DOHH2 (cell line): ENCODE results near the gene SEC61A1.

Source experiments
- H3F3A ChIP-seq: fragments of 200-600 bp; sonication (generic), shearing (Covaris generic); 2 replicates; pipeline ENCODE4 v1.6.0; 2016; ENCODE audit warnings: antibody characterized with exemption, mild to moderate bottlenecking; ENCODE audit not compliant: control insufficient read depth, insufficient read depth
- H3K27ac ChIP-seq: fragments of 200-600 bp; sonication (generic); 2 replicates; pipeline ENCODE4 v1.5.1; 2014; ENCODE audit warnings: low read depth, mild to moderate bottlenecking, low read length, moderate library complexity
- H3K27me3 ChIP-seq: fragments of 200-600 bp; sonication (generic); 2 replicates; pipeline ENCODE4 v1.6.1; 2014; ENCODE audit warnings: mild to moderate bottlenecking, low read length, mixed read lengths; ENCODE audit not compliant: control insufficient read depth
- H3K36me3 ChIP-seq: fragments of 200-600 bp; sonication (generic); 2 replicates; pipeline ENCODE4 v1.6.1; 2014; ENCODE audit warnings: mild to moderate bottlenecking, low read length, moderate library complexity, mixed read lengths; ENCODE audit not compliant: control insufficient read depth
- H3K4me1 ChIP-seq: fragments of 200-600 bp; sonication (generic); 2 replicates; pipeline ENCODE4 v1.6.1; 2014; ENCODE audit warnings: mild to moderate bottlenecking, low read length, mixed read lengths; ENCODE audit not compliant: control insufficient read depth
- H3K4me2 ChIP-seq: fragments of 200-600 bp; sonication (generic); 2 replicates; pipeline ENCODE4 v1.6.0; 2014; ENCODE audit warnings: mild to moderate bottlenecking, low read length, moderate library complexity
- H3K4me3 ChIP-seq: fragments of 200-600 bp; sonication (generic); 2 replicates; pipeline ENCODE4 v1.5.1; 2014; ENCODE audit warnings: mild to moderate bottlenecking, low read length, mixed read lengths
- H3K79me2 ChIP-seq: fragments of 200-600 bp; sonication (generic); 2 replicates; pipeline ENCODE4 v1.6.1; 2014; ENCODE audit warnings: mild to moderate bottlenecking, low read length, mixed read lengths; ENCODE audit not compliant: control insufficient read depth
- H3K9me2 ChIP-seq: fragments of 200-600 bp; sonication (generic); replicated peaks from 2 replicates; pipeline ENCODE4 v1.6.1; 2014; ENCODE audit warnings: mild to moderate bottlenecking, low read length, mixed read lengths; ENCODE audit not compliant: control insufficient read depth
- H3K9me3 ChIP-seq: fragments of 200-600 bp; sonication (generic); 2 replicates; pipeline ENCODE4 v1.6.1; 2014; ENCODE audit warnings: antibody characterized with exemption, low read length, mixed read lengths; ENCODE audit not compliant: control insufficient read depth, insufficient read depth
- H4K20me1 ChIP-seq: fragments of 200-600 bp; sonication (generic); 2 replicates; pipeline ENCODE4 v1.6.0; 2014; ENCODE audit warnings: low read depth, mild to moderate bottlenecking, antibody characterized with exemption, low read length, moderate library complexity; ENCODE audit not compliant: control insufficient read depth, insufficient read depth
- CTCF ChIP-seq: fragments of 200-600 bp; sonication (generic); IDR thresholded peaks from one replicate; pipeline ENCODE4 v1.5.1; 2014; ENCODE audit warnings: antibody characterized with exemption, mild to moderate bottlenecking, low read depth, low read length; ENCODE audit not compliant: poor library complexity, severe bottlenecking
- EZH2phosphoT487 ChIP-seq: fragments of 200-600 bp; sonication (generic); IDR thresholded peaks from 2 replicates; pipeline ENCODE4 v1.6.1; 2017; ENCODE audit warnings: borderline replicate concordance, mild to moderate bottlenecking, antibody characterized with exemption, low read length, moderate library complexity, mixed read lengths

Gene SEC61A1

GRCh38 chr3:128082546-128082945 lies 30.3 kb downstream of the SEC61A1 start:
- H3K36me3 ChIP-seq, result peaks cover 89% of the 10 kb centered on the region
- no peaks in the 10 kb centered on the region for H3K9me3 ChIP-seq
- TF ChIP-seq CTCF (no peak), EZH2phosphoT487 (no peak)
- no peaks in the 10 kb centered on the region for H3K27me3 ChIP-seq
- peaks cover 3% of the 10 kb centered on the region; the same call in 1 of the 2 replicates for H3F3A ChIP-seq
- no peaks in the 10 kb centered on the region for H3K9me2 ChIP-seq
- H4K20me1 ChIP-seq, result peaks cover 2% of the 10 kb centered on the region; the same call in 1 of the 2 replicates
- H3K27ac ChIP-seq, result no peak overlapping the region
- no peak overlapping the region for H3K4me3 ChIP-seq
- H3K4me1 ChIP-seq, result peaks cover 6% of the 10 kb centered on the region
- H3K79me2 ChIP-seq, result no peaks in the 10 kb centered on the region
- H3K4me2 ChIP-seq, result no peak overlapping the region

GRCh38 chr3:128083396-128083795 lies 31.2 kb downstream of the SEC61A1 start:
- H3K9me2 ChIP-seq, result no peaks in the 10 kb centered on the region
- no peaks in the 10 kb centered on the region for H4K20me1 ChIP-seq
- H3K27ac ChIP-seq, result no peak overlapping the region
- H3K36me3 ChIP-seq, result peaks cover 90% of the 10 kb centered on the region
- H3K4me1 ChIP-seq, result no peaks in the 10 kb centered on the region
- H3F3A ChIP-seq, result peaks cover 3% of the 10 kb centered on the region; the same call in 1 of the 2 replicates
- no peaks in the 10 kb centered on the region for H3K79me2 ChIP-seq
- no peaks in the 10 kb centered on the region for H3K9me3 ChIP-seq
- H3K27me3 ChIP-seq, result no peaks in the 10 kb centered on the region
- H3K4me2 ChIP-seq, result no peak overlapping the region
- H3K4me3 ChIP-seq, result no peak overlapping the region
- no peak for TF ChIP-seq EZH2phosphoT487

GRCh38 chr3:128083980-128084674 lies 31.9 kb downstream of the SEC61A1 start:
- Histone ChIP-seq H3K4me3 (no peak overlapping the region), H3K27me3 (no peaks in the 10 kb centered on the region), H3K36me3 (peaks cover 85% of the 10 kb centered on the region), H3K79me2 (peaks cover 1% of the 10 kb centered on the region; the same call in 1 of the 2 replicates), H3F3A (no peaks in the 10 kb centered on the region), H3K27ac (no peak overlapping the region), H3K4me2 (no peak overlapping the region), H3K4me1 (no peaks in the 10 kb centered on the region), H3K9me2 (no peaks in the 10 kb centered on the region), H4K20me1 (no peaks in the 10 kb centered on the region), H3K9me3 (no peaks in the 10 kb centered on the region)
- TF ChIP-seq EZH2phosphoT487 (no peak), CTCF (no peak)

GRCh38 chr3:128084675-128085021 lies 32.4 kb downstream of the SEC61A1 start:
- TF ChIP-seq EZH2phosphoT487 (no peak), CTCF (no peak)
- Histone ChIP-seq H3K27ac (no peak overlapping the region), H4K20me1 (no peaks in the 10 kb centered on the region)

More at GRCh38 chr3:128084675-128085021, 32.4 kb downstream of the SEC61A1 start:
- H3F3A ChIP-seq, result no peaks in the 10 kb centered on the region
- no peaks in the 10 kb centered on the region for H3K27me3 ChIP-seq
- no peaks in the 10 kb centered on the region for H3K4me1 ChIP-seq
- H3K36me3 ChIP-seq, result peaks cover 80% of the 10 kb centered on the region
- H3K79me2 ChIP-seq, result peaks cover 6% of the 10 kb centered on the region; the same call in 1 of the 2 replicates
- H3K9me3 ChIP-seq, result no peaks in the 10 kb centered on the region
- no peak overlapping the region for H3K4me2 ChIP-seq
- no peak overlapping the region for H3K4me3 ChIP-seq
- no peaks in the 10 kb centered on the region for H3K9me2 ChIP-seq
